ENCODE measurements around the gene AGAP2.

The AGAP2 gene

GRCh38 chr12:57737467-57738460 lies 778 bp downstream of the AGAP2 start:
- FAIRE-seq (no peak), DNase-seq (ENCODE audit: insufficient read length, low spot score) (no peak)

GRCh38 chr12:57736741-57737466 lies 1.6 kb downstream of the AGAP2 start:
- no peak for FAIRE-seq

GRCh38 chr12:57735952-57736740 lies 2.4 kb downstream of the AGAP2 start:
- DNase-seq (ENCODE audit: insufficient read length, low spot score) = no peak
- FAIRE-seq = no peak

More at GRCh38 chr12:57736741-57737466, 1.6 kb downstream of the AGAP2 start:
- DNase-seq (ENCODE audit: insufficient read length, low spot score) = no peak

GRCh38 chr12:57735198-57735855 lies 3.2 kb downstream of the AGAP2 start:
- DNase-seq (ENCODE audit: insufficient read length, low spot score) = no peak
- FAIRE-seq = no peak

GRCh38 chr12:57734591-57734990 lies 4.0 kb downstream of the AGAP2 start:
- DNase-seq (ENCODE audit: insufficient read length, low spot score) = no peak
- FAIRE-seq = no peak

- no peak for DNase-seq (ENCODE audit: insufficient read length, low spot score)
- no peak for FAIRE-seq
These were observed 4.6 kb downstream of the AGAP2 start for GRCh38 chr12:57733928-57734327.

GRCh38 chr12:57732726-57733593 lies 5.6 kb downstream of the AGAP2 start:
- DNase-seq (ENCODE audit: insufficient read length, low spot score) = no peak
- FAIRE-seq = no peak

- DNase-seq (ENCODE audit: insufficient read length, low spot score) = no peak
- no peak for FAIRE-seq
These were observed 6.3 kb downstream of the AGAP2 start for GRCh38 chr12:57732270-57732669.

- no peak for FAIRE-seq
These were observed 7.0 kb downstream of the AGAP2 start for GRCh38 chr12:57731411-57732080.

GRCh38 chr12:57730336-57731067 lies 8.0 kb downstream of the AGAP2 start:
- FAIRE-seq (no peak), DNase-seq (ENCODE audit: insufficient read length, low spot score) (no peak)

More at GRCh38 chr12:57731411-57732080, 7.0 kb downstream of the AGAP2 start:
- DNase-seq (ENCODE audit: insufficient read length, low spot score) = no peak

GRCh38 chr12:57729321-57729844 lies 9.2 kb downstream of the AGAP2 start:
- DNase-seq (ENCODE audit: insufficient read length, low spot score) (no peak), FAIRE-seq (no peak)

- FAIRE-seq = no peak
- DNase-seq (ENCODE audit: insufficient read length, low spot score) = no peak
These were observed 10.7 kb downstream of the AGAP2 start for GRCh38 chr12:57727758-57728395.

GRCh38 chr12:57726884-57727757 lies 11.4 kb downstream of the AGAP2 start:
- FAIRE-seq (no peak), DNase-seq (ENCODE audit: insufficient read length, low spot score) (no peak)

- FAIRE-seq (no peak), DNase-seq (ENCODE audit: insufficient read length, low spot score) (no peak)
These were observed 12.2 kb downstream of the AGAP2 start for GRCh38 chr12:57726151-57726883.

GRCh38 chr12:57725851-57726150 lies 12.7 kb downstream of the AGAP2 start:
- DNase-seq (ENCODE audit: insufficient read length, low spot score) = no peak
- FAIRE-seq = no peak

Measured in GM19239 (cell line).